MM.1S (cell line): ENCODE data around the gene TANK.

Source experiments
- DNase-seq: peaks from one replicate; pipeline ENCODE4 v3.0.0-alpha.2; 2015
- H2AFZ ChIP-seq: fragments of 300-600 bp; sonication (generic); 2 replicates; pipeline ENCODE4 v1.6.0; 2016; ENCODE audit warnings: antibody characterized with exemption, low read length
- H3F3A ChIP-seq: fragments of 300-600 bp; sonication (generic); 2 replicates; pipeline ENCODE4 v1.6.1; 2016; ENCODE audit warnings: mild to moderate bottlenecking, antibody characterized with exemption, low read length, moderate library complexity, mixed read lengths; ENCODE audit not compliant: insufficient read depth
- H3K27ac ChIP-seq: fragments of 300-600 bp; sonication (generic); 2 replicates; pipeline ENCODE4 v1.5.1; 2016; ENCODE audit warnings: mild to moderate bottlenecking, low read length
- H3K27me3 ChIP-seq: fragments of 300-600 bp; sonication (generic); replicated peaks from 2 replicates; pipeline ENCODE4 v1.6.0; 2016; ENCODE audit warnings: low read length; ENCODE audit not compliant: insufficient read depth
- H3K36me3 ChIP-seq: fragments of 300-600 bp; sonication (generic); replicated peaks from 2 replicates; pipeline ENCODE4 v1.6.1; 2016; ENCODE audit warnings: mild to moderate bottlenecking, low read length, mixed read lengths; ENCODE audit not compliant: insufficient read depth
- H3K4me1 ChIP-seq: fragments of 300-600 bp; sonication (generic); 2 replicates; pipeline ENCODE4 v1.6.1; 2016; ENCODE audit warnings: low read length, mixed read lengths
- H3K4me2 ChIP-seq: fragments of 300-600 bp; sonication (generic); 2 replicates; pipeline ENCODE4 v1.6.0; 2016; ENCODE audit warnings: low read depth, low read length
- H3K4me3 ChIP-seq: fragments of 300-600 bp; sonication (generic); 2 replicates; pipeline ENCODE4 v1.5.1; 2016; ENCODE audit warnings: low read length, mixed read lengths
- H3K79me2 ChIP-seq: fragments of 300-600 bp; sonication (generic); 2 replicates; pipeline ENCODE4 v1.6.1; 2016; ENCODE audit warnings: mixed run types, low read length, mixed read lengths
- H3K9ac ChIP-seq: fragments of 300-600 bp; sonication (generic); 2 replicates; pipeline ENCODE4 v1.6.1; 2016; ENCODE audit warnings: low read length, mixed read lengths
- H3K9me2 ChIP-seq: fragments of 300-600 bp; sonication (generic); replicated peaks from 2 replicates; pipeline ENCODE4 v1.6.1; 2016; ENCODE audit warnings: mild to moderate bottlenecking, low read length, mixed read lengths; ENCODE audit not compliant: insufficient read depth
- H3K9me3 ChIP-seq: fragments of 300-600 bp; sonication (generic); replicated peaks from 2 replicates; pipeline ENCODE4 v1.6.1; 2016; ENCODE audit warnings: mild to moderate bottlenecking, low read length, mixed read lengths; ENCODE audit not compliant: insufficient read depth
- H4K20me1 ChIP-seq: fragments of 300-600 bp; sonication (generic); 2 replicates; pipeline ENCODE4 v1.6.1; 2016; ENCODE audit warnings: mild to moderate bottlenecking, low read length, moderate library complexity, mixed read lengths; ENCODE audit not compliant: insufficient read depth
- CTCF ChIP-seq: fragments of 300-600 bp; sonication (generic); IDR thresholded peaks from 2 replicates; pipeline ENCODE4 v1.5.1; 2016; ENCODE audit warnings: antibody characterized with exemption, low read length, mixed read lengths
- EZH2 ChIP-seq: fragments of 300-600 bp; sonication (generic); optimal IDR thresholded peaks from 2 replicates; pipeline ENCODE3; 2017; ENCODE audit warnings: low read depth, mild to moderate bottlenecking, antibody characterized with exemption, low read length, mixed read lengths
- EZH2phosphoT487 ChIP-seq: fragments of 300-600 bp; sonication (generic); IDR thresholded peaks from 2 replicates; pipeline ENCODE4 v1.6.1; 2018; ENCODE audit warnings: antibody characterized with exemption, low read length

TANK gene

GRCh38 chr2:161232571-161232970 lies 72.3 kb downstream of the TANK start:
- Histone ChIP-seq H3K9me2 (no peaks in the 10 kb centered on the region), H4K20me1 (no peaks in the 10 kb centered on the region), H3K27me3 (no peaks in the 10 kb centered on the region), H3K27ac (no peak overlapping the region), H3K4me3 (no peak overlapping the region), H3K36me3 (0 out of 2 replicates have a peak, but pooled peaks cover 3% of the 10 kb centered on the region), H3K9me3 (no peaks in the 10 kb centered on the region), H3K4me2 (no peak overlapping the region), H3K9ac (no peak overlapping the region), H3F3A (no peaks in the 10 kb centered on the region), H2AFZ (no peak overlapping the region), H3K4me1 (no peaks in the 10 kb centered on the region), H3K79me2 (no peaks in the 10 kb centered on the region)
- DNase-seq: no peak
- no peak for TF ChIP-seq CTCF
- TF ChIP-seq EZH2phosphoT487: no peak
- TF ChIP-seq EZH2: no peak

GRCh38 chr2:161233858-161234431 lies 73.7 kb downstream of the TANK start:
- no peak overlapping the region for H3K9ac ChIP-seq

GRCh38 chr2:161234627-161235026 lies 74.4 kb downstream of the TANK start:
- no peak overlapping the region for H2AFZ ChIP-seq
- H3K4me3 ChIP-seq: no peak overlapping the region
- H3K36me3 ChIP-seq: 0 out of 2 replicates have a peak, but pooled peaks cover 3% of the 10 kb centered on the region
- TF ChIP-seq CTCF (no peak), EZH2 (no peak)
- H3F3A ChIP-seq: no peaks in the 10 kb centered on the region
- no peaks in the 10 kb centered on the region for H3K27me3 ChIP-seq
- no peak overlapping the region for H3K9ac ChIP-seq
- H4K20me1 ChIP-seq: no peaks in the 10 kb centered on the region
- no peak for DNase-seq
- no peak overlapping the region for H3K4me2 ChIP-seq
- no peaks in the 10 kb centered on the region for H3K4me1 ChIP-seq
- H3K9me2 ChIP-seq: no peaks in the 10 kb centered on the region
- H3K9me3 ChIP-seq: no peaks in the 10 kb centered on the region
- H3K79me2 ChIP-seq: no peaks in the 10 kb centered on the region
- H3K27ac ChIP-seq: no peak overlapping the region

More at GRCh38 chr2:161233858-161234431, 73.7 kb downstream of the TANK start:
- no peak for DNase-seq
- H3F3A ChIP-seq: no peaks in the 10 kb centered on the region
- H3K36me3 ChIP-seq: 0 out of 2 replicates have a peak, but pooled peaks cover 3% of the 10 kb centered on the region
- H3K27ac ChIP-seq: no peak overlapping the region
- H3K4me3 ChIP-seq: no peak overlapping the region
- no peak overlapping the region for H3K4me2 ChIP-seq
- H3K4me1 ChIP-seq: no peaks in the 10 kb centered on the region
- H3K79me2 ChIP-seq: no peaks in the 10 kb centered on the region
- no peak for TF ChIP-seq EZH2
- no peak for TF ChIP-seq EZH2phosphoT487
- TF ChIP-seq CTCF: no peak
- H3K9me3 ChIP-seq: no peaks in the 10 kb centered on the region
- no peaks in the 10 kb centered on the region for H3K27me3 ChIP-seq
- H3K9me2 ChIP-seq: no peaks in the 10 kb centered on the region
- no peaks in the 10 kb centered on the region for H4K20me1 ChIP-seq
- H2AFZ ChIP-seq: no peak overlapping the region
